ENCODE measurements around the gene LTBP2.

DNA sequence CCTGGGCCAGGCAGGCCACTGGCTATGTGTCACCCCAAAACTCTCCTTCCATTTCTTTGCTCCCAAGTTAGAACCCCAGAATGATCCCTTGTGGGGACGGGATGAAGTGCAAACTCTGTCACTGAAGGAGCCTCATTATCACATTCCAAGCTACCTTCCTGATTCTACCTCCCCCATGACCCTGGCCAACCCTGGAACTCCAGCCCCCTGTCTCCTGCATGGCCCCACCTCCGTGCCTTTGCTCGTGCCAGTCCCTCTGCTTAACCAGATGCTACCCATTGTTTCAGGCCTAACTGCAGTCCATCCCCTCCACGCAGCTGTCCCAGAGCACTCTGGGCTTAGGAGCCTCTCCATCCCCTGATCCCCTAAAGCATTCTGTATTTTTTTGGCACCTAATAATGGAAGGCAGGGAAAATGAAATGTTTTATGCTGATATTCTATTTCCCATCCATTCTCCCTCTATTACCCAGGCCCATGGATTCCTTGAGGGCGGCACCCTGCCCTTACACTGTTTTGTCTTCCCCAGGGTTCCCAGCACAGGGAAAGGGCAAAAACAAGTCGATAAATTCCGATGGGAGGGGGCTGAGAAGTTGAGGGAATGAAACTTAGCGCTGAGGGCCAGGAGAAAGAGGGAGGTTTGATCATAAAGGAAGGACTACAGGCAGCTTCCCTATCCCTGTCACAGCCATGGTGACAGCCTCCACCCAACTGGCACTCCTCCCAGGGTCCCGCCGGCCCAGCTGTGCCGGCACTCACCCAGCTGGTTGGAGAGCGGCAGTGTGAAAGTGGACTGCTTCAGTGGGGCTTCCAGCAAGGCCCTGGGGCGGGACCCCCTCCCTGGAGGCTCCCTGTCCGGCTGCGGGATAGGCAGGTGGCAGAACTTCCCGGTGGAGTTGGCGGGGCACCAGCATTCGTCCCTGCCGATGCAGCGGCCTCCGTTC lies 60.3 kb downstream of the LTBP2 start:
- TF ChIP-seq ZNF569 (CRISPR knock-in tag; IDR thresholded peaks at IDR 0.05; ENCODE audit: borderline replicate concordance) (no peak), HNRNPUL1 (IDR thresholded peaks at IDR 0.05; ENCODE audit: low read depth, low read length) (no peak), CTCF (CRISPR knock-in tag; IDR thresholded peaks at IDR 0.05) (no peak), ZNF530 (CRISPR knock-in tag; IDR thresholded peaks at IDR 0.05; ENCODE audit: low read depth) (no peak), ASH2L (IDR thresholded peaks at IDR 0.05; ENCODE audit: insufficient read length, low read depth, low read length) (no peak), FOSL1 (CRISPR knock-in tag; IDR thresholded peaks at IDR 0.05; ENCODE audit: borderline replicate concordance) (no peak), GABPB1 (CRISPR knock-in tag; IDR thresholded peaks at IDR 0.05) (no peak), EZH2 (conservative IDR thresholded peaks at IDR 0.05; ENCODE audit: low read depth, low read length) (no peak), ESRRA (CRISPR knock-in tag; IDR thresholded peaks at IDR 0.05; ENCODE audit: low read depth) (no peak), FOXP1 (IDR thresholded peaks at IDR 0.05) (no peak), FOXP1 (CRISPR knock-in tag; IDR thresholded peaks at IDR 0.05) (no peak), PCBP1 (IDR thresholded peaks at IDR 0.05; ENCODE audit: borderline replicate concordance, low read depth, low read length) (no peak), PAXIP1 (CRISPR knock-in tag; conservative IDR thresholded peaks at IDR 0.05) (no peak), ARNT2 (CRISPR knock-in tag; IDR thresholded peaks at IDR 0.05; ENCODE audit: low read depth) (no peak), STAT5B (CRISPR knock-in tag; IDR thresholded peaks at IDR 0.05) (no peak)

All from HepG2 (cell line).